Astrocyte (in vitro differentiated cells and primary cell): ENCODE results near the gene RASA4. TPM values are rescaled to one million over a fixed set of nuclear protein-coding genes. Genes with fewer than 3 reads are reported as not detected.
"Not testable (repeated sequence)": the region's sequence is repeated elsewhere in the genome, so short reads cannot be mapped to it uniquely, and the experiment has no call there.

ENCODE experiments used
- DNase-seq: peaks from one replicate; pipeline ENCODE4 v3.0.0-alpha.2; 2010; ENCODE audit warnings: low read depth
- FAIRE-seq: peaks from 2 replicates; lab custom pipeline; 2011; peaks lifted over from hg19 to GRCh38; lab: Jason Lieb, UNC
- H2AFZ ChIP-seq: 2 replicates; pipeline ENCODE4 v1.6.0; 2012; ENCODE audit warnings: low read depth, low read length, inconsistent platforms
- H3K27ac ChIP-seq: 2 replicates; pipeline ENCODE4 v1.5.1; 2011; ENCODE audit warnings: low read depth, low read length, inconsistent platforms
- H3K27me3 ChIP-seq: 2 replicates; pipeline ENCODE4 v1.6.0; 2011; ENCODE audit warnings: low read length, inconsistent platforms; ENCODE audit not compliant: insufficient read depth
- H3K36me3 ChIP-seq: 2 replicates; pipeline ENCODE4 v1.5.1; 2011; ENCODE audit warnings: low read length, inconsistent platforms; ENCODE audit not compliant: insufficient read depth
- H3K4me1 ChIP-seq: 2 replicates; pipeline ENCODE4 v1.5.1; 2011; ENCODE audit warnings: low read length, inconsistent platforms; ENCODE audit not compliant: insufficient read depth
- H3K4me2 ChIP-seq: 2 replicates; pipeline ENCODE4 v1.6.0; 2012; ENCODE audit warnings: low read length, inconsistent platforms
- H3K4me3 ChIP-seq: 2 replicates; pipeline ENCODE4 v1.5.1; 2011; ENCODE audit warnings: low read depth, mild to moderate bottlenecking, low read length, inconsistent platforms; ENCODE audit not compliant: insufficient read depth
- H3K79me2 ChIP-seq: 2 replicates; pipeline ENCODE4 v1.6.0; 2012; ENCODE audit warnings: mild to moderate bottlenecking, low read length, inconsistent platforms; ENCODE audit not compliant: insufficient read depth
- H3K9ac ChIP-seq: 2 replicates; pipeline ENCODE4 v1.6.0; 2012; ENCODE audit warnings: mild to moderate bottlenecking, low read length, inconsistent platforms
- H3K9me3 ChIP-seq: 2 replicates; pipeline ENCODE4 v1.5.1; 2012; ENCODE audit warnings: low read depth, mild to moderate bottlenecking, low read length, inconsistent platforms; ENCODE audit not compliant: insufficient read depth
- H4K20me1 ChIP-seq: 2 replicates; pipeline ENCODE4 v1.6.0; 2012; ENCODE audit warnings: low read length, inconsistent platforms; ENCODE audit not compliant: insufficient read depth
- H3K27ac Mint-ChIP-seq: one replicate; pipeline ENCODE4 v1.8.0; 2021; ENCODE audit warnings: mild to moderate bottlenecking, mixed read lengths; ENCODE audit not compliant: unreplicated experiment
- H3K27me3 Mint-ChIP-seq: one replicate; pipeline ENCODE4 v1.8.0; 2021; ENCODE audit warnings: low read depth, mixed read lengths; ENCODE audit not compliant: unreplicated experiment
- H3K36me3 Mint-ChIP-seq: one replicate; pipeline ENCODE4 v1.8.0; 2021; ENCODE audit warnings: low read depth, mixed read lengths; ENCODE audit not compliant: unreplicated experiment
- H3K4me1 Mint-ChIP-seq: one replicate; pipeline ENCODE4 v1.8.0; 2021; ENCODE audit warnings: low read depth, mixed read lengths; ENCODE audit not compliant: unreplicated experiment
- H3K4me3 Mint-ChIP-seq: one replicate; pipeline ENCODE4 v1.8.0; 2021; ENCODE audit warnings: mild to moderate bottlenecking, moderate library complexity, mixed read lengths; ENCODE audit not compliant: unreplicated experiment
- H3K9me3 Mint-ChIP-seq: one replicate; pipeline ENCODE4 v1.8.0; 2021; ENCODE audit warnings: mild to moderate bottlenecking, mixed read lengths; ENCODE audit not compliant: unreplicated experiment
- total RNA-seq: library from RNA; stranded (reverse); gene quantifications from 2 replicates; pipeline ENCODE4 v1.2.1, GENCODE V29; 2021

RASA4 gene
- total RNA-seq, 1 donor from 2014 or later = 7.2 TPM

- not testable (repeated sequence) for FAIRE-seq, H3K79me2 ChIP-seq
Observed at GRCh38 chr7:102611013-102611674, 5.4 kb downstream of the RASA4 start.

GRCh38 chr7:102610441-102610840 lies 6.1 kb downstream of the RASA4 start:
- not testable (repeated sequence) for DNase-seq, H3K4me1 ChIP-seq, H3K4me1 Mint-ChIP-seq, H3K79me2 ChIP-seq, H3K27ac ChIP-seq, H3K9me3 Mint-ChIP-seq, H3K27me3 Mint-ChIP-seq, FAIRE-seq, H3K9me3 ChIP-seq, H3K36me3 Mint-ChIP-seq, H3K27me3 ChIP-seq, H4K20me1 ChIP-seq, H3K9ac ChIP-seq, H3K27ac Mint-ChIP-seq, H2AFZ ChIP-seq, H3K4me3 Mint-ChIP-seq, H3K4me3 ChIP-seq, H3K4me2 ChIP-seq, H3K36me3 ChIP-seq

More at GRCh38 chr7:102611013-102611674, 5.4 kb downstream of the RASA4 start:
- H3K9ac ChIP-seq, H3K4me1 ChIP-seq, H3K9me3 Mint-ChIP-seq, H3K27me3 Mint-ChIP-seq, H3K36me3 ChIP-seq, H3K9me3 ChIP-seq, H3K27me3 ChIP-seq, H3K4me1 Mint-ChIP-seq, H2AFZ ChIP-seq, H3K4me3 ChIP-seq, H3K27ac ChIP-seq, H3K36me3 Mint-ChIP-seq, H3K4me2 ChIP-seq, H3K27ac Mint-ChIP-seq, H4K20me1 ChIP-seq, H3K4me3 Mint-ChIP-seq, DNase-seq: not testable (repeated sequence)

- H3K9ac ChIP-seq, H3K27me3 Mint-ChIP-seq, H3K9me3 Mint-ChIP-seq, H2AFZ ChIP-seq, H3K4me3 Mint-ChIP-seq, H3K36me3 Mint-ChIP-seq, H3K27me3 ChIP-seq, FAIRE-seq, H3K27ac ChIP-seq, H3K4me2 ChIP-seq, H3K9me3 ChIP-seq, H4K20me1 ChIP-seq, H3K27ac Mint-ChIP-seq, H3K79me2 ChIP-seq, DNase-seq, H3K36me3 ChIP-seq, H3K4me1 Mint-ChIP-seq, H3K4me1 ChIP-seq, H3K4me3 ChIP-seq: not testable (repeated sequence)
Observed at GRCh38 chr7:102609734-102610133, 6.8 kb downstream of the RASA4 start.

- H3K4me2 ChIP-seq, H3K9me3 Mint-ChIP-seq, FAIRE-seq, H3K27ac ChIP-seq, H3K4me3 ChIP-seq, H3K36me3 Mint-ChIP-seq, H2AFZ ChIP-seq, H3K36me3 ChIP-seq, H3K4me3 Mint-ChIP-seq, H3K4me1 ChIP-seq, H3K27me3 Mint-ChIP-seq, H3K79me2 ChIP-seq, H3K4me1 Mint-ChIP-seq, DNase-seq, H3K9ac ChIP-seq, H3K27ac Mint-ChIP-seq, H4K20me1 ChIP-seq, H3K9me3 ChIP-seq, H3K27me3 ChIP-seq: not testable (repeated sequence)
Observed at GRCh38 chr7:102606848-102607247, 9.7 kb downstream of the RASA4 start.

GRCh38 chr7:102604431-102605145 lies 12.0 kb downstream of the RASA4 start:
- H3K4me1 Mint-ChIP-seq, H3K9ac ChIP-seq, H3K9me3 ChIP-seq, H3K4me2 ChIP-seq, H3K27ac ChIP-seq, H2AFZ ChIP-seq, H4K20me1 ChIP-seq, H3K4me1 ChIP-seq, H3K4me3 ChIP-seq, H3K27me3 Mint-ChIP-seq, H3K36me3 ChIP-seq, H3K9me3 Mint-ChIP-seq, DNase-seq, H3K27me3 ChIP-seq, H3K4me3 Mint-ChIP-seq, H3K79me2 ChIP-seq, H3K27ac Mint-ChIP-seq, H3K36me3 Mint-ChIP-seq, FAIRE-seq: not testable (repeated sequence)

DNA sequence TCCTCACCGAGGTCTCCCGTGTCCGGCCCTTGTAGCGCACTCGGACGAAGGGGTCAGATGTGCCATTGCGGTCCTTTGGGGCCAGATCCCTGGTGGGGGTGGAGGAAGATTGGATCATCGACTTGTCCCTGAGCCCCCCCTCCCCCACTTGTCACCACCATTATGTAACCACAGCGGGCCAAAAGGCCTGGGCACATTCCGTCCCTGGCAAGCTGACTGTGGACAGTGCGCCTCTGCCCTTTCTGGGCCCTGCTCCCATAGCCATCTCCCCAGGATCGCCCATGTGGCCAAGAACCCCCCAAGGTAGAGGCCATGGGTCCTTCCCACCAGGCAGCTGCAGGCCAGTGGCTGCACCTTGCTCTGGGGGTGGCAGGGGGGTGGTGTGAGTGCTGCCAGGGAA lies 14.2 kb downstream of the RASA4 start:
- H3K4me1 ChIP-seq, DNase-seq, H3K27ac Mint-ChIP-seq, H3K9me3 ChIP-seq, H3K36me3 Mint-ChIP-seq, H3K36me3 ChIP-seq, H3K27me3 Mint-ChIP-seq, H3K4me3 Mint-ChIP-seq, H3K9ac ChIP-seq, H3K27ac ChIP-seq, H3K9me3 Mint-ChIP-seq, H3K79me2 ChIP-seq, H4K20me1 ChIP-seq, FAIRE-seq, H3K4me2 ChIP-seq, H2AFZ ChIP-seq, H3K4me3 ChIP-seq, H3K27me3 ChIP-seq, H3K4me1 Mint-ChIP-seq: not testable (repeated sequence)
